DND-41 (cell line): ENCODE results near the gene SLC38A10.

Experiments used
- CTCF ChIP-seq: IDR thresholded peaks from 2 replicates; pipeline ENCODE4 v1.5.1; 2012; ENCODE audit warnings: borderline replicate concordance, low read length, moderate library complexity, mild to moderate bottlenecking; ENCODE audit not compliant: poor library complexity, severe bottlenecking; ENCODE audit errors: extremely low read depth
- EZH2 ChIP-seq: IDR thresholded peaks from 3 replicates; pipeline ENCODE4 v1.6.1; 2012; ENCODE audit warnings: borderline replicate concordance, low read depth, mild to moderate bottlenecking, moderate library complexity, low read length, inconsistent platforms; ENCODE audit not compliant: severe bottlenecking

DNA sequence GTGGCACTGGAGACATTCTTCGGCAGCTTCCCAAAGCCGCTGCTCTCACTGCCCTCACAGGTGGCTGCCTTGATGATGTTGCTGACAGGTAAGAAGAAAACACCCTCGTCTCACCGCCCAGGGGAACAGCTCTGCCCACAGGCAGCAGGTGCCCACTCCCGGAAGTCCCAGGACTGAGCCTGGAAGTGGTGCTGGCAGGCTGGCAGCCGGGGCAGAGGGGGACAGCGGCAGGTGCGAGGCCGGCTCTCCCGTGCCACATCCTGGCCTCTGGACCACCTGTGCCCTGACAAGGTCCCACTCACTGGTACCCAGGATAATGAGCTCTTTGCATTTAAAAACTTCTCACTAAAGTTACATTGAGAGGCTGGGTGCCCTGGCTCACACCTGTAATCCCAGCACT is 92.8 kb downstream of the SLC38A10 start:
- TF ChIP-seq CTCF (no peak), EZH2 (no peak)
